ENCODE results near the gene FAM114A1.

FAM114A1 gene

GRCh38 chr4:38859501-38859900 is 8.1 kb upstream of the FAM114A1 start:
- DNase-seq: no peak

DNA sequence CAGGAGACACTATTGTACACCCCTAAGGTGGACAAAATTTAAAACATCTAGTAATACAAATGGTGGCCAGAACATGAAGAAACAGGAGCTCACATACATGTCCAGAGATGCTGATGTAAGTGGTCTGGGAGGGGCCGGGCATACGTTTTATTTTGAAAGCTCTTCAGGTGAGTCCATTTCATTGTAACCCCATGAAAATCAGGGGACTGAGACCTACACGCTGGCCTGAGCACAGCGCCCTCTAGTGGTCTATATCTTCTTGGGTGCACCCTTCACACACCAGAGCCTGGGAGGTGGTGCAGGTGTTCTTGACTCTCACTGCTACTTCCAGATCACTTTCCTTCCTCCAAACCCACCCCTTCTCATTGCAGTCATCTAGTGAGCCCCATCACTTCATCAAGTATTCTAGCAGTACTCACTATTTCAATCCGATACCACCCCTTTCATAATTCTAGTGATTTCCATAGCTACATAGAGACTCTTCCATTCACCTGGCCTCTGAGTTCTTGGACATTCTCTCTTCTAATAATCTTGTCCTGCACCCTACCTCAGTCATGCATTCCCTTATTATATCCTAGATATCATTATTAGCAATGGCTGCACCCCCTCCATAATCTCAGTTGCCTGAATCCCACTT is 6.7 kb upstream of the FAM114A1 start:
- peak; percentile 70 for DNase-seq

- no peak for DNase-seq
Observed at GRCh38 chr4:38861791-38862190, 5.8 kb upstream of the FAM114A1 start.

- no peak for DNase-seq
Observed at GRCh38 chr4:38865445-38865844, 2.2 kb upstream of the FAM114A1 start.

DNA sequence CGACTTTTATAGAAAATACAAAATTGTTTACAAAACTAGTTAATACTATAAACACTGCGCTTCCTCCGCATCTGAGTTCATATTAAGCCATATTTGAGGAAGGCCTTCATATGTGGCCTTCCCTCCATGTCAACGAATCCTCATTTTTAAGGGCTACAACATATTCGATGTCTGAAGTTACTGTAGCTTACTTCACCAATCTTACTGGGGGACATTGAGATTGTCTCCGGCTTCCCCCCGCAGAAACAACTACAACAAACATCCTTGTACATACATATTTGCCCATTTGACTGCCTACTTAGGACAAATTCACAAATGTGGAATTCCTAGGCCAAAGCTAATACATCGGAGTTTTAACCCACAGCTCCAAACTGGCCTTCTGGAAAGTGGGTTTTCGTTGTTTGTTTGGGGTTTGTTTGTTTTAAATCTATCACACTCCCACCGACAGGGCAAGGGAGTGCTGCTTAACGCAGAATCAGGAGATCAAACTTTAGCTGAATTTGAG is 581 bp upstream of the FAM114A1 start:
- DNase-seq: no peak

DNA sequence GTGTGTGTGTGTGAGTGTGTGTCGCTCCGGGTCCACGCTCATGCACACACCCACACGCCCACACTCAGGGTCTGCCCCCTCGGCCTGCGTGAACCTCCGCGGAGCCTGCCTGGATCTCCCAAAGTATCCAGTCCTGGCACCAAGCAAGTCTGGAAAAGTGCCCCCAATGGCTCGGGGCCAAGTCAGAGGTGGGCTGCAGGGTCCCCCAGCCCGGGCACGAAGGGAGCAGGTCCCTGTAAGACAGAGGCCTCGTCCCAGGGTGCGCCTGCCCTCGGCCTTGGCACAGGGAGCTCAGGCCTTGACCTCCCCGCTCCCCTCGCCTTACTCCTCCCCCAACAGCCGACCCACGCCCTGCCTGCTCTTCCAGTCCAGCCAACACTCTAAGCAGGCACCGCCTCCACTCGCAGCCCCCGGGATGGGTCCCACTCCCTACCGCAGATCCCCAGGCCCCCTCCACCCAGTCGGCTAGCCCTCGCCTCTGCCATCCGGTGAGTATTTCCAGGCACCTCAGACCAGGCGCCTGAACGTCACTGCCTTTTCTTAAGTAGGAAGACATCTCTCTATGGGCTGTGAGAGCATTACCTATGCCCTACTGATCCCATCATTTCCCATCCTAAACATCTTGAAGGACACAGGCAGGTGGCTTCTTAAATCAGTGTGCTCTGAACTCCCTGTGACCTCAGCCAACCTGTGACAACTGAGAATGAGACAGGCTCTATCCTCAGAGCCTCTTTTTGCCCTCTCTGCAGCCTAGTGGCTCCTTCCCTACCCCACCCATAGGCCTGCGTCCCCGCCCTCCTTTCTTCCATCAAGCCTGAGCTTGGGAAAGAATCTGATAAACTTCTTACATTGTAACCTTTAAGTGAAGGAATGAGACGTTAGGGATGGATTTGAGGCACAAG is 704 bp downstream of the FAM114A1 start:
- DNase-seq: no peak

DNA sequence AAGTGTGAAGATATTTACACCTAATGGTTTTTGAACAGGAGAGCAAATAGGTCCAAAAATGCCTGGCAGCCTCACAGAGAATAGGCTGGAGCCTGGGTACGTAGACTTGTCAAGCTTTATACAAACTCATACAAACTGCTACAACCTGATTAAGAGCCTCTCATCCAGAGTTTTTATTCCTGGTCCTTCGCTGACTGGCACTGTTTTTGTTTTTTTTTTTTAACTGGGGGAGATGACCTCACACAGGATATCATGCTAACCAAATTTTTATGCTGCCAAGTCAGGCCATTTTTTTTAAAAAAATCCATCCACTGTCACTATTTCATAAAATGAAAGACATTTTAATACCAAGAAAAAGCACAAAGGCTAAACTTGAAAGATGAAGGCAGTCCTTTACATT is 1.9 kb downstream of the FAM114A1 start:
- no peak for DNase-seq

- no peak for DNase-seq
Observed at GRCh38 chr4:38870098-38870808, 2.6 kb downstream of the FAM114A1 start.

- no peak for DNase-seq
Observed at GRCh38 chr4:38871593-38871992, 4.0 kb downstream of the FAM114A1 start.

GRCh38 chr4:38872620-38873019 is 5.0 kb downstream of the FAM114A1 start:
- DNase-seq: no peak

GRCh38 chr4:38873290-38873944 is 5.8 kb downstream of the FAM114A1 start:
- DNase-seq: no peak

DNA sequence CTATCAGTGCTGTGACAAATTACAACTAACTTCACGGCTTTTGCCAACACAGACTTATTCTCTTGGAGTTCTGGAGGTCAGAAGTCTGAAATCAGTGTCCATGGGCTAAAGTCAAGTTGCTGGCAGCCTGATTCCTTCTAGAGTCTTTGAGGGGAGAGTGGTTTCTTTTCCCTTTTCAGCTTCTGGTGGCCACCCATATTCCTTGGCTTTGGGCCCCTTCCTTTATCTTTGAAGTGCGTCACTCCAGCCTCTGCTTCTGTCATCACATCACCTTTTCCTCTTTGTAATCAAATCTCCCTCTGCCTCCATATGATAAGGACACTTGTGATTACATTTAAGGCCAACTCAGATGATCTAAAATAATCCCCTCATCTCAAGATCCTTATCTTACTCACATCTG is 9.0 kb downstream of the FAM114A1 start:
- DNase-seq: no peak

GRCh38 chr4:38884254-38884653 is 16.6 kb downstream of the FAM114A1 start:
- DNase-seq: no peak

DNA sequence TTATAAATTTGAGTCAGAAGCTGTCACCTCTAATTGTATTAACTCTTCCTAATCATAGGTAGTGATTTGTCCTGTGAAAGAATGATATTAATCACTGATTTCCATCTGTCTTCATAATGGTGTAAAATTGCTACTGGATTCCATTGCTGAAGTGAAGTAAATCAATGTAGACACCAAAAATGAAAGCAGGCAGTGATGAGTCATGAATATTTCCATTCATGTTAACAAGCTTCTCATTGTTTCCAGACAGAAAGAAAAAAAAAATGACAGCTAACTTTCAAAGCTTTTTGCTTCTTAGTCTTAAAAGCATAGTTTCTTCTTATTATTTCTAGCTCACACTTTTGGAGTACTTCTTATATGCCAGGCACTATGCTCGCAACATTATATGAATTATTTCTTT is 21.5 kb downstream of the FAM114A1 start:
- DNase-seq: no peak

GRCh38 chr4:38891051-38891983 is 23.7 kb downstream of the FAM114A1 start:
- DNase-seq: no peak

DNA sequence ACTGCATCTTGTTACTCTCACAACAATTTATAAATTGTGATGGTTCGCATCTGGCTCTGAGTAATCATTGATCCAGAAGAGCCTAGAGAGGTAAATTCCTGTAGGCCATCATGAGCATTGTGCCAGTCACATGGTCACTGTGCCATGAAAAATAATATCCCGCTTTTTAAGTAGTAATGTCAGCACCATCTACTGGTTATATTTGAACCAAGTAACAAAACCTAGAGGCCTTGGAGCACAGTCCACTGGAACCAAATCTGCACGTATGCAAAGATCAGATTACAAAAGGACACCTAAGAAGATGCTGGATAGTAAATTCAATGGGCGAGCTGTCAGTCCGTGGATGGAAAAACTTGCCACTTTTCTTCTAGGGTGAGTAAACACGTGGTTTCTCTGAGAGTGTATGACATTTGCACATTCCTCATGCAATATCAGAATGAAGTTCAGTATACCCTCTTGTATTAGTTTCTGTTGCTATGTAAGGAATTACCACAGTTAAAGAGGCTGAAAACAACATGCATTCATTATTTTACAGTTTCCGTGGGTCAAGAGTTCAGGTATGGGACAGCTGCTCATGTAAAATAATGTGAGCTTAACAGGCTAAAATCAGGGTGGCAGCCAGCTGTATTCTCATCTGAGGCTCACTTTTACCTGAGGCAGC is 26.8 kb downstream of the FAM114A1 start:
- DNase-seq: no peak

DNA sequence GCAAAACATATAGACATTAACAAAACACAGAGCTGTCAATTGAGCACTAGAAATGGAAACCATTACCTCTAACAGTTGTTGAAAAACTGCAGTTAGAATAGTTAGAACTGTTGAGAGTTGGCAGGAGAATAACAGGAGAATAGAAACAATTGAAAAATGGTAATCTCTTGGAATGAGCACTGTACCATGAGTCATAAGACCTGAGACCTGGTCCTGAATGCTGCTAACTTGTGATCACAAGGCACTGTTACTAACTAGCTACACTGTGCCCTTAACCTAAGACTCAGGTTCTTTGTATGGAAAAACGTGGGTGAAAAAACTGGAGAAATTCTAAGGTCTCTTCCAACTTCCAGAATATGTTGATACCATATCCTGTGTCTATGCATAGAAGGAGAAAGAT is 29.3 kb downstream of the FAM114A1 start:
- DNase-seq: no peak

- DNase-seq: no peak
Observed at GRCh38 chr4:38898245-38898644, 30.6 kb downstream of the FAM114A1 start.

- DNase-seq: no peak
Observed at GRCh38 chr4:38902221-38902620, 34.6 kb downstream of the FAM114A1 start.

DNA sequence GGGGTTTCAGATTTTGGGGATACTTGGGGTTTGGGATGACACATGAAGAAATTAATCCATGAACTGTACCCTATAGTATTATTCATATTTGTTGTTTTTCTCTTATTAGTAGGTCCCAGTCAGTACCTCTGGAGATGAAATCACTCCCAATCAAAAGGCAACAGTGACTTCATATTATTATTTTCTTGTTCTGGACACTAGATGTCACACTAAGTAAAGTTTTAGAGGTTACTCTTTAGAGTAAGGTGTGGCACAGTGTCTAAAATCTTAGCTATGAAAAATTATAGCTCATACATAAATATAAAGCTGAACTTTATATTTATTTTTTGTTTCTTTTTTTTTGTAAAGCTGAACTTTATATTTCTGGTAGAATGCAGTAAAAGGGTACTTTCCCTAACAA is 35.1 kb downstream of the FAM114A1 start:
- no peak for DNase-seq

DNA sequence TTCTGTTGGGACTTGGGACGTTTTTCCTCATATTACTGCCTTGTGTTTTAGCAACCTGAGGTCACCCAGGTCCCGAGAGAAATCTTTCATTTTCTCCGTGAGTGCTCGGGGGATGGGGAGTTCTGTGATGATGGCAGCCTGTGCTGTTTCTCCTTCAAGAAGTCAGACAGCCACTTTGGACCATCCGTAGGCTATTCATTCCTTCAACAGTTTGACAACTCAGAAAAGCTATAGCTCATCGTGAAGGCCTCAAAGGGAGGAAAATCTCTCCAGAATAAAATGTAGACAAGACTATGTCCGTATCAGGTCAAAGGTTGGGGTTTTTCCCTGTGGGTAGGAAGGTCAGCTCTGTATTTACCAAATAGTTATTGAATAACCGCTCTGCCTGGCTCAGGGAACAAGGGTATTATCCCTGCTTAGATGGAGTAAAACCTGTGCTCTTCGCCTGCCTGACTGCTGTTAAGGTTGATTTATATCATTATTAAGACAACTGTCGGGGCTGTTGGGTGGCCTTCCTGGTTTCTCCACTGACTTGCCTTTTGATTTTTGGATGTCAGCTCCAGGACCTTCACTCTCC is 36.6 kb downstream of the FAM114A1 start:
- no peak for DNase-seq

Measured in CD4-positive, alpha-beta T cell treated with Interleukin-6 for 4 hours (primary cell).